Vagina (tissue), 2 donors: Measurements from ENCODE around the gene PKP4. TPM values are rescaled to one million over a fixed set of nuclear protein-coding genes. Genes with fewer than 3 reads are reported as not detected.

Experiments
- DNase-seq, 2 donors: peaks; one replicate each; pipeline ENCODE4 v3.0.0-alpha.2; 2017; ENCODE audit errors: extremely low spot score in 2 of 2
- H3K27ac ChIP-seq: fragments of 200-600 bp; sonication (generic); one replicate; pipeline ENCODE4 v1.5.1; 2019
- H3K27me3 ChIP-seq: fragments of 200-600 bp; sonication (generic); one replicate; pipeline ENCODE4 v1.5.1; 2019
- H3K36me3 ChIP-seq, 2 donors: fragments of 200-600 bp; sonication (generic); one replicate each; pipeline ENCODE4 v1.5.1; 2017 to 2019
- H3K4me1 ChIP-seq: fragments of 200-600 bp; sonication (generic); one replicate; pipeline ENCODE4 v1.5.1; 2019
- H3K4me3 ChIP-seq, 2 donors: fragments of 200-600 bp; sonication (generic); 1 replicate in 1 of 2; 2 replicates in 1 of 2; pipeline ENCODE4 v1.5.1; 2016 to 2019
- H3K9me3 ChIP-seq: fragments of 200-600 bp; sonication (generic); one replicate; pipeline ENCODE4 v1.5.1; 2019
- CTCF ChIP-seq, 3 experiments: fragments of 450-650 bp in 2 of 3; fragments of 200-600 bp in 1 of 3; sonication (generic) in 1 of 3; IDR thresholded peaks; one replicate each; pipeline ENCODE4 v1.5.1; 2017 to 2019; ENCODE audit warnings: antibody characterized with exemption in 3 of 3, mild to moderate bottlenecking in 2 of 3, moderate library complexity in 2 of 3
- POLR2A ChIP-seq, 2 donors: fragments of 450-650 bp; IDR thresholded peaks; one replicate each; pipeline ENCODE4 v1.6.1; 2017; ENCODE audit warnings: antibody characterized with exemption in 2 of 2, mild to moderate bottlenecking in 2 of 2, moderate library complexity in 2 of 2
- POLR2AphosphoS5 ChIP-seq, 2 donors: sonication (generic); formaldehyde crosslinking; IDR thresholded peaks; one replicate each; pipeline ENCODE4 v1.9.0; 2017; ENCODE audit warnings: antibody characterized with exemption in 2 of 2, mild to moderate bottlenecking in 2 of 2, low read depth in 1 of 2; ENCODE audit not compliant: insufficient read depth in 1 of 2
- intact Hi-C: fragments of 100-400 bp; cut with DNase I; formaldehyde crosslinking; loops from one replicate; pipeline ENCODE4 v1.15.1; 2023
- total RNA-seq: library from RNA; depleted of rRNA; stranded (reverse); fragments of >200 nt; gene quantifications from one replicate; pipeline ENCODE4 v1.2.3, GENCODE V29; 2016

PKP4 gene
- total RNA-seq, 1 donor from 2014 or later: 71.5 TPM

GRCh38 chr2:158713523-158714138, 256.9 kb downstream of the PKP4 start:
- no peak overlapping the region for H3K4me3 ChIP-seq
- no peaks in the 10 kb centered on the region for H3K27me3 ChIP-seq
- no peak for TF ChIP-seq CTCF (IDR thresholded peaks at IDR 0.05)
- TF ChIP-seq POLR2AphosphoS5 (IDR thresholded peaks at IDR 0.05; ENCODE audit: insufficient read depth in 1 of 2, low read depth in 1 of 2): no peak
- TF ChIP-seq POLR2A (IDR thresholded peaks at IDR 0.05): no peak
- no peaks in the 10 kb centered on the region for H3K9me3 ChIP-seq
- peaks cover 26% of the 10 kb centered on the region for H3K4me1 ChIP-seq
- no peak for DNase-seq
- no peak overlapping the region for H3K27ac ChIP-seq
- intact Hi-C loops: no loop called here
- no peaks in the 10 kb centered on the region for H3K36me3 ChIP-seq

GRCh38 chr2:158714420-158714819, 257.7 kb downstream of the PKP4 start:
- no peak overlapping the region for H3K27ac ChIP-seq
- intact Hi-C loops: no loop called here
- no peak for TF ChIP-seq POLR2AphosphoS5 (IDR thresholded peaks at IDR 0.05; ENCODE audit: insufficient read depth in 1 of 2, low read depth in 1 of 2)
- TF ChIP-seq CTCF (IDR thresholded peaks at IDR 0.05): no peak
- TF ChIP-seq POLR2A (IDR thresholded peaks at IDR 0.05): no peak
- H3K4me1 ChIP-seq: peaks cover 30% of the 10 kb centered on the region
- no peaks in the 10 kb centered on the region for H3K36me3 ChIP-seq
- H3K4me3 ChIP-seq: no peak overlapping the region
- no peaks in the 10 kb centered on the region for H3K27me3 ChIP-seq
- peak; percentile 56 to 74 for DNase-seq
- no peaks in the 10 kb centered on the region for H3K9me3 ChIP-seq

- intact Hi-C loops: no loop called here
- H3K27ac ChIP-seq: no peak overlapping the region
Observed at GRCh38 chr2:158715357-158715756, 258.6 kb downstream of the PKP4 start.

GRCh38 chr2:158716121-158716791, 259.5 kb downstream of the PKP4 start:
- no peaks in the 10 kb centered on the region for H3K9me3 ChIP-seq
- H3K4me3 ChIP-seq: no peak overlapping the region
- TF ChIP-seq POLR2AphosphoS5 (IDR thresholded peaks at IDR 0.05; ENCODE audit: insufficient read depth in 1 of 2, low read depth in 1 of 2): no peak
- TF ChIP-seq CTCF (IDR thresholded peaks at IDR 0.05): no peak
- no peak for TF ChIP-seq POLR2A (IDR thresholded peaks at IDR 0.05)
- peak; percentile 16 to 65 for DNase-seq
- no peaks in the 10 kb centered on the region for H3K36me3 ChIP-seq
- H3K27me3 ChIP-seq: no peaks in the 10 kb centered on the region
- intact Hi-C loops: no loop called here
- peaks cover 30% of the 10 kb centered on the region for H3K4me1 ChIP-seq
- H3K27ac ChIP-seq: no peak overlapping the region

More at GRCh38 chr2:158715357-158715756, 258.6 kb downstream of the PKP4 start:
- Histone ChIP-seq H3K4me1 (peaks cover 30% of the 10 kb centered on the region), H3K4me3 (no peak overlapping the region), H3K27me3 (no peaks in the 10 kb centered on the region), H3K9me3 (no peaks in the 10 kb centered on the region), H3K36me3 (no peaks in the 10 kb centered on the region)
- TF ChIP-seq POLR2A (IDR thresholded peaks at IDR 0.05) (no peak), POLR2AphosphoS5 (IDR thresholded peaks at IDR 0.05; ENCODE audit: insufficient read depth in 1 of 2, low read depth in 1 of 2) (no peak), CTCF (IDR thresholded peaks at IDR 0.05) (no peak)
- DNase-seq: no peak

GRCh38 chr2:158716921-158717320, 260.2 kb downstream of the PKP4 start:
- Histone ChIP-seq H3K27me3 (no peaks in the 10 kb centered on the region), H3K36me3 (no peaks in the 10 kb centered on the region), H3K9me3 (no peaks in the 10 kb centered on the region), H3K4me3 (no peak overlapping the region), H3K4me1 (peaks cover 30% of the 10 kb centered on the region), H3K27ac (no peak overlapping the region)
- intact Hi-C loops: no loop called here
- TF ChIP-seq POLR2AphosphoS5 (IDR thresholded peaks at IDR 0.05; ENCODE audit: insufficient read depth in 1 of 2, low read depth in 1 of 2) (no peak), CTCF (IDR thresholded peaks at IDR 0.05) (no peak), POLR2A (IDR thresholded peaks at IDR 0.05) (no peak)
- DNase-seq: peak; percentile 52 to 67
